Measurements from ENCODE around the gene LAMB1.

LAMB1 gene

GRCh38 chr7:108000875-108001763 lies 1.8 kb downstream of the LAMB1 start:
- Histone ChIP-seq H3K4me2 (ENCODE audit: low read depth, low read length, poor library complexity, severe bottlenecking) (no peak overlapping the region), H2AFZ (ENCODE audit: low read depth, low read length, severe bottlenecking) (no peak overlapping the region), H3K4me3 (ENCODE audit: insufficient read depth, low read length, poor library complexity, severe bottlenecking) (no peak overlapping the region), H3K27me3 (ENCODE audit: low read length) (no peaks in the 10 kb centered on the region), H3K9ac (ENCODE audit: low read length) (no peak overlapping the region), H3K36me3 (ENCODE audit: low read length) (no peaks in the 10 kb centered on the region), H3F3A (ENCODE audit: insufficient read depth) (no peaks in the 10 kb centered on the region), H3K9me2 (replicated peaks; ENCODE audit: insufficient read depth, low read length) (no peaks in the 10 kb centered on the region), H3K9me3 (ENCODE audit: insufficient read depth, low read length) (no peaks in the 10 kb centered on the region), H3K79me2 (ENCODE audit: insufficient read depth, low read length) (no peaks in the 10 kb centered on the region), H3K27ac (ENCODE audit: low read depth, low read length) (no peak overlapping the region), H4K20me1 (ENCODE audit: low read depth, low read length) (no peaks in the 10 kb centered on the region)
- no peak for TF ChIP-seq EZH2phosphoT487 (conservative IDR thresholded peaks at IDR 0.05; ENCODE audit: low read length)
- TF ChIP-seq CTCF (IDR thresholded peaks at IDR 0.05; ENCODE audit: insufficient read depth, low read length, poor library complexity, severe bottlenecking), result no peak

- Histone ChIP-seq H2AFZ (ENCODE audit: low read depth, low read length, severe bottlenecking) (no peak overlapping the region), H3K4me3 (ENCODE audit: insufficient read depth, low read length, poor library complexity, severe bottlenecking) (no peak overlapping the region), H3K9me2 (replicated peaks; ENCODE audit: insufficient read depth, low read length) (no peaks in the 10 kb centered on the region), H3K79me2 (ENCODE audit: insufficient read depth, low read length) (no peaks in the 10 kb centered on the region), H3K4me2 (ENCODE audit: low read depth, low read length, poor library complexity, severe bottlenecking) (no peak overlapping the region), H3K9ac (ENCODE audit: low read length) (no peak overlapping the region), H3F3A (ENCODE audit: insufficient read depth) (no peaks in the 10 kb centered on the region), H3K9me3 (ENCODE audit: insufficient read depth, low read length) (no peaks in the 10 kb centered on the region), H4K20me1 (ENCODE audit: low read depth, low read length) (no peaks in the 10 kb centered on the region), H3K27me3 (ENCODE audit: low read length) (no peaks in the 10 kb centered on the region), H3K27ac (ENCODE audit: low read depth, low read length) (no peak overlapping the region), H3K36me3 (ENCODE audit: low read length) (no peaks in the 10 kb centered on the region)
- TF ChIP-seq CTCF (IDR thresholded peaks at IDR 0.05; ENCODE audit: insufficient read depth, low read length, poor library complexity, severe bottlenecking) (no peak), EZH2phosphoT487 (conservative IDR thresholded peaks at IDR 0.05; ENCODE audit: low read length) (no peak)
Observed at GRCh38 chr7:107999779-108000560, 3.0 kb downstream of the LAMB1 start.

- Histone ChIP-seq H3K9ac (ENCODE audit: low read length) (no peak overlapping the region), H3F3A (ENCODE audit: insufficient read depth) (no peaks in the 10 kb centered on the region), H3K27me3 (ENCODE audit: low read length) (no peaks in the 10 kb centered on the region), H4K20me1 (ENCODE audit: low read depth, low read length) (no peaks in the 10 kb centered on the region), H3K36me3 (ENCODE audit: low read length) (no peaks in the 10 kb centered on the region), H2AFZ (ENCODE audit: low read depth, low read length, severe bottlenecking) (no peak overlapping the region), H3K9me2 (replicated peaks; ENCODE audit: insufficient read depth, low read length) (no peaks in the 10 kb centered on the region), H3K4me2 (ENCODE audit: low read depth, low read length, poor library complexity, severe bottlenecking) (no peak overlapping the region), H3K79me2 (ENCODE audit: insufficient read depth, low read length) (no peaks in the 10 kb centered on the region), H3K9me3 (ENCODE audit: insufficient read depth, low read length) (no peaks in the 10 kb centered on the region), H3K27ac (ENCODE audit: low read depth, low read length) (no peak overlapping the region), H3K4me3 (ENCODE audit: insufficient read depth, low read length, poor library complexity, severe bottlenecking) (no peak overlapping the region)
- TF ChIP-seq EZH2phosphoT487 (conservative IDR thresholded peaks at IDR 0.05; ENCODE audit: low read length), result no peak
- no peak for TF ChIP-seq CTCF (IDR thresholded peaks at IDR 0.05; ENCODE audit: insufficient read depth, low read length, poor library complexity, severe bottlenecking)
Observed at GRCh38 chr7:107998660-107999480, 4.1 kb downstream of the LAMB1 start.
